HG03571 (cell line): ENCODE results near the gene POMC.
"Not testable (repeated sequence)": the region's sequence is repeated elsewhere in the genome, so short reads cannot be mapped to it uniquely, and the experiment has no call there.

Experiments used
- ATAC-seq: cut with Tn5 transposase; IDR thresholded peaks from one replicate; pipeline ENCODE4 v1.9.1; 2021; ENCODE audit not compliant: unreplicated experiment

POMC gene

DNA sequence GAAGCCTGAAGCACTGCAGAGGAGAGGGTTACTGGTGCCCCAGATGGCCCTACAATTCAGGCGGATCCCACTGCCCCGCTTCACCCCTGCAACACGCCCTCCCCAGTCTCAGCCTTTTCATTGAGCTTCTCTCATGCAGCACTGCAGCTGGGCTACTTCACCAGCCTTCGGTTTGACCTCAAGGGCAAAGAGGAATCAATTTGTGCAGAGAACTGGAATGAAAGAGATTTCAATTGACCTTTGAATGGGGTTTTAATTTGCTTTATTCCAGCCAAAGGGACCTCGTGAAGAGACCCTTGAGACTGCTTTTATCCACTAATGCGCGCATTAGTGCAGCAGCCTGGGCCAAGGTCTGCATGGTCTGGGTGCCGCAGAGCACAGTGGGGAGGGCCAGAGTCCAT is 8.8 kb upstream of the POMC start:
- ATAC-seq, result no peak

DNA sequence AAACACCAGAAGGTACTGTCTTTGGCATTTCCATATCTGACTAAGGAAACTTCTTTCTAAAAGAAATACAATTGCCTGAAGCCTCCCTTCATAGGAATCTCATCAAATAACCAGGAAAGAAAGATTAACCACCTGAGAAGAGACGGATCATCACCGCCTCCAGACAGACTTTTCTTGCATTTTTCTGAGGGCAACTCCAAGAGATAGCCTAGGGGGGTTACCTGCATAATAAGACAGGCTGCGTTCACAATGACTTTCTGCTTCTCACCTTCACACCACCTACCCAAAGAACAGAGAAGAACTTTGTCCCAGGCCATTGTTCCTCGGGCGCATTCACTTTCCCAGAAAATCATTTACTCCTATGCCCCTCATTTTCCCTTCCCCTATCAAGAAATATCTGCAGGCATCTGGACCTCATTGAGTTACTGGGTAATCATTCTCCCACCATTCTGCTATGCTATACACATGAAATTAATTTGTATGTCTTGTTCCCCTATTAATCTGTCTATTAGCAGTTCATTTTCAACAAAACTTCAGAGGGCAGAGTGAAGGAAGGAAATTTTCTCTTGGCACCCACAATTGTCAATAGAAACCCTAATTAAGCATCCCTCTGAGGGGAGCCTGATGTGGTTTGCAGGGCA is 8.3 kb upstream of the POMC start:
- no peak for ATAC-seq

DNA sequence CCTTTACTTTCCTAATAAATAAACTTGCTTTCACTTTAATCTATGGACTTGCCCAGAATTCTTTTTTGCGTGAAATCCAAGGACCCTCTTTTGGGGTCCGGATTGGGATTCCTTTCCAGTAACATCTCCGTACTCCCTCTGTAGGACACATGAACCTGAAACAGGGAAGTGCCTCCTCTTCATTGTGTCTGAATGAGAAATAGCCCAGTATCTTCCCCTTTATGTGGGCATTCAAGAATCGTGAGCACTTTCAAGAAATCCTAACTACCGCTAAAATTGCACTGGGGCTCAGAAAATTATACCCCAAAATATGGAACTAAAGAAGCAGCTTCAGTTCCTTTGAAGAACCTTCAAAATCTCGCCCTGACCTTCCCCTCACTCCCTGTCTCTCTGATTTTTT is 7.8 kb upstream of the POMC start:
- ATAC-seq, result no peak

DNA sequence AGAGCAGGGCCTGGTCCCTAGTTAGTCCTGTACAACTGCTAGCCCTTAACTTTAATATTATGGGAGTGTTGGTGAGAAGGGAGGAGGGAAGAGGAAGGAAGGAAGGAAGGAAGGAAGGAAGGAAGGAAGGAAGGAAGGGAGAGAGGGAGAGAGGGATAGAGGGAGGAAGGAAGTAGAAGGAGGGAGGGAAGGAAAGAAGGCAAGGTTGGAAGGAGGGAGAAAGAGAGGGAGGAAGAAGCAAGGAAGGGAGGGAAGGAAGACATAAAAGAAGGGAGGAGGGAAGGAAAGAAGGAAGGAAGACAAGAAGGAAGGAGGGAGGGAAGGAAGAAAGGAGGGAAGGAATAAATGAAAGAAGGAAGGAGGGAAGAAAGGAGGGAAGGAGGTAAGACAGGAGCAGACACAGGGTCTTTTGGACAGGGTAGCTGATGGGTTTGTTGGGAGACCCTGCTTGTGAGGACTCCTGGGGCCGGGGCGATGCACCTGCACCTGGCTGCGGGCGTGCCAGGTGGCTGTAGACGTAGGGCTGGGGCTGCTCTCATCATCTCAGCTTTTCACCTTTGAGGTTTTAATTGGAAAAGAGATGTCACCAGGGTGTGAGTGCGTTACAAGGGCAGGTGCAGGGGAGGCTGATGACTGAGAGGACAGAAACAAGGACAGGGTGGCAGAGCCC is 5.9 kb upstream of the POMC start:
- no peak for ATAC-seq

DNA sequence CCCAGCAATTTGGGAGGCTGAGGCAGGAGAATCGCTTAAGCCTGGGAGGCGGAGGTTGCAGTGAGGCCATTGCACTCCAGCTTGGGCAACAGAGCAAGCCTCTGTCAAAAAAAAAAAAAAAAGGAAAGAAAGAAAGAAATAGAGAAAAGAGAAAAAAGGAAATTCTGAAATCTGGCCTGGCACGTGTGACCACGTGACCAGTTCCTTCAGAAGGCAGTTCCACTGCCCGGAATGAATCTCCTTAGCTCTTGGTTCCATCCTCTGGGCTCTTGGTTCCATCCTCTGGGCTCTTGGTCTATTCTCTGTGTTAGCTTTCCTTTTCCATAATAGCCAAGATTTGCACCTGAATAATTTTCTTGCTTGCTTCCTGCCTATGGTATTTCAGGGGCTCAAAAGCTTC is 5.3 kb upstream of the POMC start:
- ATAC-seq, result no peak

DNA sequence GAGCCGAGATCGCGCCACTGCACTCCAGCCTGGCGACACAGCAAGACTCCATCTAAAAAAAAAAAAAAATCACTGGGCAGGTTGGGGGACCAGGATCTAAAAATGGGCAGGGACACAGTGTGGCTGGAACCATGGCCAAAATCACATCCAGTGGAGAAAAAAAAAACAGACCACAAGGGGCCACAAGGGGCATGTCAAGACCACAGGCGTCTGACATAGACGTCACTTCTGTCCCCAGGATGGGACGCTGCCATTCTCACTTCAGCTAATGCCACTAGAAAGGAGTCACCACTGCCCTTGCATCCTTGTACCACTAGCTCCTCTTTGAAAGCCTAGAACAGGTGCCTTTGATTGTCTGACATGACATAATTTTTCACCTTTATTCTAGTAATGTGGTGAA is 2.5 kb upstream of the POMC start:
- no peak for ATAC-seq

DNA sequence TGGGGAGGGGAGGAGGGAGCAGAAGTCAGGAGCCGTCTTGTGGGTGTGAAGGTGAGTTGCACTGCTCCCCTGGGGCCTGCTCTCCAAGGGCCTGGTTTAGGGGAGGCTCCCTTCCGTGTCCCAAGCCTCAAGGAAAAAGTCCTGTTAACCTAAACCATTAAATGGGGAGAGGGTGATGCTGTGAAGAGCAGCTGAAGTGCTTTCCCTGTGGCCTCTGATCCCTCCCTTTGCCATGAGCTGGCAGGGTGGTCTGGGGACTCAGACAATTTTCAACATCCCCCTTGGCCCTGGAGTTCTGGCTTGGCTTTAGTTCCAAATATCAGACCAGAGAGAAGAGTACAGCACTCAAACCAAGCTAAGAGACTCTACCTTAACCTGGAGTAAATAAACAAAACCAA is 692 bp upstream of the POMC start:
- no peak for ATAC-seq

DNA sequence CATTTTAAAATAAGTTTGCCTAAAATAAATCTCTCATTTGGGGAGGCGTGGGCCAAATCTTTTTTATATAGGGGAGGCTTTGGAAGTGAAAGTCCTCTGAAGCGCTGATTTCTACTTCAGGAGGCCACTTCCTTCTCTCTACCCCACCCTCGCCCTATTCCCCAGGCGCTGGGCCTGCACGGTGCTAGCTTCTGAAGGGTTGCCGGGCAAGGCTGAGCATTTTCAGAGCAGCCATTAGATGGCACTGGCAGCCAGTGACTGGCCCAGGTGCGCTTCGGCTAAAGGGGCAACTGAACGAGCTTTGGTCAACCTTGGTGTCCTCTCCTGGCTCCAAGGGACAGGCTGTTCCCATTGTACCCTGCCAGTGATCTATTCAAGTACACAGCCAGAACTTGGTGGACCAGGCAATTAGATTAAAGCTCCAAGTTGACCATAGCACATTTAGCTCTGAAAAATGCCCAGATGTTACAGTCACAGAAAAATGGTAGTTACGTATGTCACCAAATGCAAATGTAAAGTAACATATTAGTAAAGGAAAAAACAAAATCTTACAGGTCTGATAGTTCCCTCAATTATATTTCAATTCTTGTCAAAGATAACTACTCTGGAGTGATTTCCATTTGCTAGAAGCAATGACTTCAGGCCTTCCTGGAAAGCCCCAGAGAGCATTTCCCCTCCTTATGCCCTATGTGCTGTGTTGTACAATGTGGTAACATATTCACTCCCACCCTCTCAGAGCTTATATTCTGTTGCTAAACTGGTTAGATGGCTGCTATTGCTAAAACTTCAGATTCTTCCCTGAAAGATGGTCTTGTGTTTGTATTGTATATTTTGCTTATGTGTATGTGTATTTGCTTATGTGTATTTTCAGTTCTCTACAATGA is 2.1 kb downstream of the POMC start:
- peak; percentile 82 for ATAC-seq

DNA sequence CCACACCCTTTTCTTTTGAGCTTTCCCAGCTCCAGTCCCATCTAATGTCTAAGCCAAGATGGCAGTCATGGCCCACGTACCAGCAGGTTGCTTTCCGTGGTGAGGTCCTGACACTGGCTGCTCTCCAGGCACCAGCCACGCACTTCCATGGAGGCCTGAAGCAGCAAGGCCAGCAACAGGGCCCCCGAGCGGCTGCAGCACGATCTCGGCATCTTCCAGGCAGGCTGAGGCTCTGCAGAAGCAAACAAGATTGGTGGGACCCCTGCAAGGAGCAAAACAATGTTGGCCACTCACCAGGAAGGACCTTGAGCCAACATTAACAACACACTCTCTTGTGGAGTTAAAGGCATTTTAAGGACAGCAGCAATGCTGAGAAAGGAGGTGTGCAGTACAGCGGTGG is 3.8 kb downstream of the POMC start:
- ATAC-seq, result no peak

DNA sequence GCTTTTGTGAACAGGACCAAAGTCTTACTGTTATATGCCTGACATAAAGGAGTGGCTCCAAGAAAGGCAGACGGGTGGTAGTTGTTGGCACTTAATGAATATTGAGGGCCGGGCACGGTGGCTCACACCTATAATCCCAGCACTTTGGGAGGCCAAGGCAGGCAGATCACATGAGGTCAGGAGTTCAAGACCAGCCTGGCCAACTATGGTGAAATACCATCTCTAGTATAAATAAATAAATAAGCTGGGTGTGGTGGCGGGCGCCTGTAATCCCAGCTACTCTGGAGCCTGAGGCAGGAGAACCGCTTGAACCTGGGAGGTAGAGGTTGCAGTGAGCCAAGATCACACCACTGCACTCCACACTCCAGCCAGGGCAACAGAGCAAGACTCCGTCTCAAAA is 6.3 kb downstream of the POMC start:
- not testable (repeated sequence) for ATAC-seq

DNA sequence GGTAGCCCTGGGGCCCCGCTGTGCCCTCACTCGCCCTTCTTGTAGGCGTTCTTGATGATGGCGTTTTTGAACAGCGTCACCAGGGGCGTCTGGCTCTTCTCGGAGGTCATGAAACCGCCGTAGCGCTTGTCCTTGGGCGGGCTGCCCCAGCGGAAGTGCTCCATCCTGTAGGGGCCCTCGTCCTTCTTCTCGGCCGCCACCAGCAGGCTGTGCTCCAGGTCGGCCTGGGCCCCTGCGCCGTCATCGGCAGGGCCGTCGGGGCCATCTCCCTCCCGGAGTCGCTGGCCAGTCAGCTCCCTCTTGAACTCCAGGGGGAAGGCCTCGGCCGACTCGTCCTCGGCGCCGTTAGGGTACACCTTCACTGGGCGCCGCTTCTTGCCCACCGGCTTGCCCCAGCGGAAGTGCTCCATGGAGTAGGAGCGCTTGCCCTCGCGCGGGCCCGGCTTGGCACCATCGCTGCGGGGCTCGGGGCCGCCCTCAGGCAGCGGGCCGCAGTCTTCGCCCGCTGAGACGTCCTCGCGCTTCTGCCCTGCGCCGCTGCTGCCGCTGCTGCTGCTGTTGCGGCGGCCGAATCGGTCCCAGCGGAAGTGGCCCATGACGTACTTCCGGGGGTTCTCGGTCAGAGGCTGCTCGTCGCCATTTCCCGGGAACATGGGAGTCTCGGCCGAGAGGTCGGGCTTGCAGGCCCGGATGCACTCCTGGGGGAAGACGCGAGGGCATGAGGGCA is 7.2 kb downstream of the POMC start:
- no peak for ATAC-seq

DNA sequence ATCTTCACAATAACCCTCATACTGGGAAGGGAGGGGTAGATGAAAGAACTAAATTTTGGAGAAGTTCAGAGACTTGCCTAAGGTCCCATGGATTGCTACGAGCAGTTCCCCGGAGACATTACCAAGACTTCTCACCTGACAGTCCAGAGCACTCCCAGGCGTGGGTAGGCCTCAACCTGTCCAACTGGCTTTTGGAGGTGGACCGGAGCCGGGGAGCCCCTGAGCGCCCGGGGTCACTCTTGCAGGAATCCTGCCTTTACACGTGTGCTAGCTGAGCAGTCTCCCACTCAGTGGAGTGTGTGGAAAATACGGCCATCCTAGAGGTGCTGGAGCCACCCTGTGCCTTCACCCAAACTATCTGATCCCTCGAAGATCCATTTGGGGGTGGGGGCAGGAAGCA is 8.0 kb downstream of the POMC start:
- no peak for ATAC-seq

DNA sequence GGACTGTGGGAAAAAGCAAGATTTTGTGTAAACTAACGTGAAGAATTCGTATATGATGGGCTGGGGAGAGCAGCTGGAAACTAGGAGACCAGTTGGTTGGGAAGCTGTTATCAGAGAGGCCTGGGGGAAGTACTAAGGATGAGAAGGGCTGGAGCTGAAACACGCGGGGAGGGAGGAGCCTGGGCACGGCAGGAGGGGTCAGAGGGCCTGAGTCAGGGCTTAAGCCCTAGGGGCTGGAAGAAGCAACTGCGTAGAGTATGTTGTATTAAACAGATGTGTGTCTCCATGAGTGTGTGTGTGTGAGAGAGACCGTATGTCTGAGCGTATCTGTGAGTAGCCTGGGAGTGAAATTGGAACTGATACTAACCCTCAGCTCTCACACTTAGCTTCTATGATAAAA is 8.4 kb downstream of the POMC start:
- ATAC-seq, result no peak

DNA sequence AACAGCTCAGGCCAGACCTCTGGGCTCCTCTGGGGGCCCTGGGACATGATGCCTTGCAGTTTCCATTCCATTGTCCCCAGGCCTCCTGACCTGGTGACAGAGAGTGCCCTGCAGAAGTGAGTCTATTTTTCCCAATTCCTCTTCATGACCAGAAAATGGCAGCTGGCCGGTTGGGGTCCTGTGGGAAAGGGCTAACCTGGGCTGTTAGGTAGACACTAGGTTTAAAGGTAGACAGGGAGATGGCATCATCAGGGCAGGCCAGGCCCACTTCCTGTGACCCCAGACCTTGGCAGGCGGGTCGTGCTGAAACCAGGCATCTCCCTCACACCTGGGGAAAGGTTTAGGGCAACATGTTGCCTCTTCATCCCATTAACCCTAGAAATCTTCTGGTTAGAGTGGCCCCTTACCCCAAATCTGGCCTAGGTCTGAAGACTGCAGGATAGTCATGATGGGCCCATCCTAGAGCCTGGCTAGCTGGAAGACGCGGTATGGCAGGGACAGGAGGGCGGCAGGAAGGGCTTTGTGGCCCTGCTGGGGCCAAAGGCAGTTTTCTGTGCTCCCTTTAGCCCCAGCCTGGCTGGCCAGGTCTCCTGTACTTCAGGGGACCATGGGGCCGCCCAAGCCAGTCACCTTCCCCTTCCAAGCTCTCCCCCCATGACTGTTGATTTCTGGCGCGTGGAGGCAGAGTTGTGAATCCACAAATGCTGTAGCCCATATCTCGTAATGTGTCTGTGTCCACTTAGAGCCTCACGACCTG is 10.1 kb downstream of the POMC start:
- ATAC-seq, result no peak

DNA sequence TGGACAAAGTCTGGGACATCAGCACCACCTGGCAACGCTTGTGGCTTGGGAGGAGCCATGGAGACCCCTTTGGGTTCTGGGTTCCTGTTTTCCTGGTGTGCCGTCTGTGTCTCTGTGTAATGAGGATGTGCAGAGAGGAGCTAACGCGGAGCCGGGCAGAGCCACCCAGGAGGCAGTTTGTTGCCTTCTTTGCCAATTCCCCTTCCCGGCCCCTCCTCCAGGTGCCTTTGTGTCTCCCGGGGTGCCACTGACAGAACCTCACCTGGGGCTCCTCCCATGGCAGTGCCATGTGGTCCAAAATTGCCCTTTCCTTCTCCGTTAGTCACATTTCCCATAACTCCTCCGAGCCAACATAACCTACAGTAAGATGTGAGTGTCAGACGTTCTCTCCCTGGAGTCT is 13.0 kb downstream of the POMC start:
- no peak for ATAC-seq

DNA sequence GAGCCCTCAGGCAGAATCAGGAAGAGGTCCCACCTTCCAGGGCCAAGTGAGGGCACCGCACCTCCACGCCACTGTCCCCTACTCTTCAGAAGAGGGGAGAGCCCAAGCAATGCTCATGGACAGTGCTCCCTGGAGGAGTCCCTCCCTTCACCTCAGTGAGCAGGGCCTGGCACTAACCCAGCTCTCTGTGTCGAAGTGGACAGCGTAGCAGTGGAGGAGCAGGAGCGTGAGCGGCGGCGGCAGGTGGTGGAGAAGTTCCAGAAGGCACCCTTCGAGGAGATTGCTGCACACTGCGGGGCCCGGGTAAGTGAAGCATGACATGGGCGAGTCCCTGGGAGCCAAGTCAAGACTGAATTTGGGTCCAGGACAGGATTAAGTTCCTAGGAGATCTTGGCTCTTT is 16.7 kb downstream of the POMC start:
- ATAC-seq, result no peak

DNA sequence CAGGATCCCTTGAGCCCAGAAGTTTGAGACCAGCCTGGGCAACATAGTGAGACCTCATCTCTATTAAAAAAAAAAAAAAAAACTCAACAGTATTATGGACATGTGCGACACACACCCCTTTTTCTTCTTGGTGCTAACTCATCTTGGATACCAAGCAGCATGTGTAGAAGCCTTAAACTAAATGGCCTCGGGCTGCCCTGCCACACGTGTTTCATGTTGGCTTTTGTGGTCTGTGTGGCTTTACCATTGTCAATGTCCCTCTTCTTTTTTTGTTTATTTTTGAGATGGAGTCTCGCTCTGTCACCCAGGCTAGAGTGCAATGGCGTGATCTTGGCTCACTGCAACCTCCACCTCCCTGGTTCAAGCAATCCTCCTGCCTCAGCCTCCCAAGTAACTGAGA is 17.4 kb downstream of the POMC start:
- not testable (repeated sequence) for ATAC-seq

DNA sequence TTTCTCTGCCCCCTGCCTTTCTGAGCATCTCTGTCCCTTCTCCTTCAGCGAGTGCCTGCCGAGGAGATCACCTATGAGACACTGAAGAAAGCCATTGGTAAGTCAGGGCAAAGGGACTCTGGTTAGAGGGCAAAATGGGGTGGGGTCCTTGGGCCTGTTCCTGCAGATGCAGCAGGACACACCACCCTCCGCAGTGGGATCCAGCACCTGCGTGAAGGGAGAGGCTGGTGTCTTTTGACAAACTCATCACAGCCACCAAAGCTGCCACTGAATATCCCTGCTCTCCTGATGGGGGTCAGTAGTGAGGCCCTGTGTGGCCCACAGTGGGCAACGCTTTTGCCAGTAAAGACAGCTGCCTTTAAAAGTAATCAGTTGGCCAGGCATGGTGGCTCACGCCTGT is 18.7 kb downstream of the POMC start:
- no peak for ATAC-seq

DNA sequence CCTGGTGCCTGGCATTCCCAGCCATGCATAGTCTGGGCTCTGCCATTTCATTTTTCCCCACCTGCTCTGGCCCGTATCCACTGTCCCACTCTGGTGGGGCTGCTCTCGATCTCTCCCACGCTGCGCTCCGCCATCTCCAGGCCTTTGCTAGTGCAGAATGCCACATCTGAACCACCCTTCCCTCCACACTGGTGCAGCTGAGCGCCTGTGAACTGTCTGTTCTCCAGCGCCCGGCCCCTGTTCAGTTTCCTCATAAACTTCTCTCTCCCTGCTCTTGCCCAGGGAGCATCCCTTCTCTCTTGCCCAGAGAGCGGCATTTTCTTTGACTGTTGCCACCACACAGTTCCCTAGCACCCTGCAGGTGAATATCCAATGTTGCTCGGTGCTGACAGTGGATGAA is 21.5 kb downstream of the POMC start:
- no peak for ATAC-seq

DNA sequence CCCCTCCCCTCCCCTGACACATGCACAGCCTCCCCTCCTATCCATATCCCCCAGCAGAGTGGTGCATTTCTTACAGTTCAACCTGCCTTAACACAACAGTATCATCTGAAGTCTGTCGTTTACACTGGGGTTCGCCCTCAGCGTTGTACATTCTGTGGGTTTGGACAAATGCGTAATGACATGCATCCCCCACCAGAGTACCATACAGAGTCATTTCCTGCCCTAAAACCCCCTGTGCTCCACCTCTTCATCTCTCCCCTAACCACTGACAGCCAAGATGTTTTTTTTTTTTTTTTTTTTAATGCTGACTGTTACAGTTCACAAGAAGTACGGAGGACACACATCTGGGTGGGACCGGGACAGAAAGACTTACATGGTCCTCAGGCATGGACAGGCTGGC is 22.6 kb downstream of the POMC start:
- no peak for ATAC-seq

DNA sequence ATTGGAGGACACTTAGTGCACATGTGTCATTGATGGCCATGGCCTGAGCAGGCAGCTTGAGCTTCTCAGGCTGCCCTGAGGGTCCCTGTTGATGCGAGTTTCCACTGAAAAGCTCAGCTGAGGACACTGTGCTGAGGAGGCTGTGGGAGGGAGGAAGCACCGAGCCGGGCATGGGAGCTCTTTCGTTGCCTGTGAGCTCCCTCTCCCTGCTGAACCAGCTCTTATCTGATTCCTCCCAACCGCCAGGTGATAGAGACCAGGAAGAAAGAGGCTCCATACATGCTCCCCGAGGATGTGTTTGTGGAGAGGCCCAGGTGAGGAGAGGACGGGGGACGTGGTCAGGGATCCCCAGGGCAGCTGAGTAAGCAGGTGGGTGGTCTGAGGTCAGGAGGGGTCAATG is 27.3 kb downstream of the POMC start:
- ATAC-seq, result no peak
